SK-N-SH (cell line): ENCODE results near the gene FAM83F.

Source experiments
- CHD2 ChIP-seq: fragments of 150-350 bp; IDR thresholded peaks from 2 replicates; pipeline ENCODE4 v1.6.1; 2018; ENCODE audit warnings: low read length; ENCODE audit not compliant: partially characterized antibody
- CTCF ChIP-seq: fragments of 200-600 bp; sonication (generic); IDR thresholded peaks from 2 replicates; pipeline ENCODE4 v1.6.1; 2017; ENCODE audit warnings: antibody characterized with exemption, mild to moderate bottlenecking, moderate library complexity
- EP300 ChIP-seq, 2 experiments: IDR thresholded peaks; 2 replicates each; pipeline versions ENCODE4 v1.4.0 to v1.6.1; 2012; ENCODE audit warnings: borderline replicate concordance in 1 of 2, low read depth in 1 of 2, low read length in 1 of 2
- FOXM1 ChIP-seq: IDR thresholded peaks from 2 replicates; pipeline ENCODE4 v1.4.0; 2012; ENCODE audit warnings: low read depth, mild to moderate bottlenecking
- GATA2 ChIP-seq: sonication (generic); formaldehyde crosslinking; IDR thresholded peaks from 2 replicates; pipeline ENCODE4 v1.5.0; 2020; ENCODE audit warnings: mild to moderate bottlenecking, missing genetic modification reagents
- JUND ChIP-seq: IDR thresholded peaks from 2 replicates; pipeline ENCODE4 v1.4.0; 2012
- MXI1 ChIP-seq: IDR thresholded peaks from 2 replicates; pipeline ENCODE4 v1.6.1; 2012; ENCODE audit warnings: mild to moderate bottlenecking, low read depth, low read length, improper control_type of control experiment
- RAD21 ChIP-seq: IDR thresholded peaks from 2 replicates; pipeline ENCODE4 v1.6.1; 2012; ENCODE audit warnings: mild to moderate bottlenecking, low read length
- REST ChIP-seq: IDR thresholded peaks from 2 replicates; pipeline ENCODE4 v1.6.1; 2012; ENCODE audit warnings: mild to moderate bottlenecking, low read depth, low read length, moderate library complexity
- TAF1 ChIP-seq: IDR thresholded peaks from 2 replicates; pipeline ENCODE4 v1.6.1; 2012; ENCODE audit warnings: low read depth, mild to moderate bottlenecking, low read length, moderate library complexity, borderline replicate concordance
- USF2 ChIP-seq: fragments of 150-350 bp; IDR thresholded peaks from 2 replicates; pipeline ENCODE4 v1.6.1; 2017; ENCODE audit warnings: antibody characterized with exemption, low read length, low read depth, borderline replicate concordance
- YY1 ChIP-seq: IDR thresholded peaks from 2 replicates; pipeline ENCODE4 v1.4.0; 2012; ENCODE audit warnings: low read depth, mild to moderate bottlenecking

- TF ChIP-seq CTCF: no peak
- TF ChIP-seq USF2: no peak
- TF ChIP-seq CHD2: no peak
- no peak for TF ChIP-seq JUND
- TF ChIP-seq YY1: no peak
- TF ChIP-seq RAD21: no peak
- no peak for TF ChIP-seq FOXM1
- no peak for TF ChIP-seq GATA2 (CRISPR knock-in tag)
- TF ChIP-seq TAF1: no peak
- TF ChIP-seq MXI1: no peak
- TF ChIP-seq REST: no peak
- no peak for TF ChIP-seq EP300 (IDR thresholded peaks at IDR 0.05; ENCODE audit: borderline replicate concordance in 1 of 2, low read depth in 1 of 2, low read length in 1 of 2)
Measured at GRCh38 chr22:40053460-40053859, 58.7 kb downstream of the FAM83F start.
